ENCODE data around the gene SEC31B. TPM values are rescaled to one million over a fixed set of nuclear protein-coding genes. Genes with fewer than 3 reads are reported as not detected.
A peak's percentile ranks its signal among the peaks of the same experiment; 100 is the strongest.

Gene SEC31B
- total and polyA plus RNA-seq, 8 donors, result 8.8 to 27.6 (median 22.8) TPM

- Histone ChIP-seq H3K36me3 (peaks cover 0 to 45% of the 10 kb centered on the region in 2 donors), H3K4me1 (peaks cover 18 to 24% of the 10 kb centered on the region in 2 donors), H3K27ac (no peak overlapping the region), H3K4me3 (no peak overlapping the region), H3K9me3 (no peaks in the 10 kb centered on the region), H3K27me3 (no peaks in the 10 kb centered on the region)
- DNase-seq (no peak), ATAC-seq (no peak)
- intact Hi-C loops (cut with DNase I), result no loop called here
- no peak for TF ChIP-seq CTCF (IDR thresholded peaks at IDR 0.05)
These were observed 17.8 kb upstream of the SEC31B start for GRCh38 chr10:100537475-100537874.

GRCh38 chr10:100535715-100536353 lies 16.2 kb upstream of the SEC31B start, which contains the start of gene HIF1AN:
TSS of gene HIF1AN (plus strand) at chr10:100535943. CDS start at chr10:100535959, 16 bp downstream.
- peak within 1 kb of the TSS; percentile 72 to 79 for H3K4me3 ChIP-seq
- H3K27me3 ChIP-seq, result no peaks in the 10 kb centered on the region
- H3K27ac ChIP-seq, result peak within 1 kb of the TSS in 1 of 2 donors; percentile 78
- DNase-seq (peak; percentile 89 to 96 (median 92)), ATAC-seq (peak; percentile 100)
- intact Hi-C loops (cut with DNase I), result no loop called here
- H3K36me3 ChIP-seq, result peaks cover 0 to 29% of the 10 kb centered on the region in 2 donors
- TF ChIP-seq CTCF (IDR thresholded peaks at IDR 0.05), result peak; percentile 86 to 90
- H3K4me1 ChIP-seq, result peaks cover 18 to 24% of the 10 kb centered on the region in 2 donors
- H3K9me3 ChIP-seq, result no peaks in the 10 kb centered on the region

GRCh38 chr10:100535338-100535714 lies 15.7 kb upstream of the SEC31B start:
- DNase-seq (no peak), ATAC-seq (no peak)
- intact Hi-C loops (cut with DNase I), result no loop called here
- peaks cover 0 to 24% of the 10 kb centered on the region in 2 donors for H3K36me3 ChIP-seq
- peak overlapping the region; percentile 72 to 79 for H3K4me3 ChIP-seq
- peak overlapping the region in 1 of 2 donors; percentile 78 for H3K27ac ChIP-seq
- no peaks in the 10 kb centered on the region for H3K9me3 ChIP-seq
- no peak for TF ChIP-seq CTCF (IDR thresholded peaks at IDR 0.05)
- no peaks in the 10 kb centered on the region for H3K27me3 ChIP-seq
- H3K4me1 ChIP-seq, result peaks cover 18 to 26% of the 10 kb centered on the region in 2 donors

GRCh38 chr10:100534726-100535125 lies 15.1 kb upstream of the SEC31B start:
- no peak for ATAC-seq
- DNase-seq, result no peak
- Histone ChIP-seq H3K36me3 (peaks cover 0 to 18% of the 10 kb centered on the region in 2 donors), H3K27me3 (no peaks in the 10 kb centered on the region), H3K9me3 (no peaks in the 10 kb centered on the region), H3K27ac (no peak overlapping the region), H3K4me3 (no peak overlapping the region), H3K4me1 (peaks cover 18 to 30% of the 10 kb centered on the region in 2 donors)
- intact Hi-C loops (cut with DNase I), result no loop called here
- no peak for TF ChIP-seq CTCF (IDR thresholded peaks at IDR 0.05)

GRCh38 chr10:100531761-100532160 lies 12.1 kb upstream of the SEC31B start:
- Histone ChIP-seq H3K9me3 (no peaks in the 10 kb centered on the region), H3K27ac (no peak overlapping the region), H3K36me3 (peaks cover 0 to 7% of the 10 kb centered on the region in 2 donors), H3K27me3 (no peaks in the 10 kb centered on the region), H3K4me3 (no peak overlapping the region), H3K4me1 (peaks cover 14 to 31% of the 10 kb centered on the region in 2 donors)
- no peak for DNase-seq
- no peak for ATAC-seq
- TF ChIP-seq CTCF (IDR thresholded peaks at IDR 0.05), result no peak
- intact Hi-C loops (cut with DNase I), result no loop called here
